AG09309 (cell line): Measurements from ENCODE around the gene DCANP1.

Source experiments
- DNase-seq: peaks from one replicate; pipeline ENCODE4 v3.0.0-alpha.2; 2010; ENCODE audit warnings: low read depth
- H3K4me3 ChIP-seq: 2 replicates; pipeline ENCODE4 v1.5.1; 2011; ENCODE audit warnings: mild to moderate bottlenecking, low read depth, low read length, moderate library complexity; ENCODE audit not compliant: control insufficient read depth
- CTCF ChIP-seq: IDR thresholded peaks from 2 replicates; pipeline ENCODE4 v1.5.1; 2011; ENCODE audit warnings: mild to moderate bottlenecking, low read depth, low read length, inconsistent platforms; ENCODE audit not compliant: insufficient read depth, control insufficient read depth; ENCODE audit errors: missing control alignments

The DCANP1 gene

GRCh38 chr5:135491038-135491551 lies 43.9 kb upstream of the DCANP1 start:
- TF ChIP-seq CTCF: no peak
- H3K4me3 ChIP-seq: no peak overlapping the region
- DNase-seq: no peak

GRCh38 chr5:135490245-135491037 lies 43.3 kb upstream of the DCANP1 start:
- TF ChIP-seq CTCF: no peak
- DNase-seq: no peak
- H3K4me3 ChIP-seq: no peak overlapping the region

GRCh38 chr5:135489466-135490244 lies 42.5 kb upstream of the DCANP1 start:
- no peak for DNase-seq

GRCh38 chr5:135488727-135489465 lies 41.7 kb upstream of the DCANP1 start:
- H3K4me3 ChIP-seq: peak overlapping the region; percentile 44
- no peak for DNase-seq
- no peak for TF ChIP-seq CTCF

More at GRCh38 chr5:135489466-135490244, 42.5 kb upstream of the DCANP1 start:
- TF ChIP-seq CTCF: no peak
- H3K4me3 ChIP-seq: no peak overlapping the region; the same call in 1 of the 2 replicates

GRCh38 chr5:135487839-135488514 lies 40.8 kb upstream of the DCANP1 start:
- TF ChIP-seq CTCF: no peak
- no peak overlapping the region for H3K4me3 ChIP-seq
- DNase-seq: no peak

- DNase-seq: no peak
- no peak overlapping the region for H3K4me3 ChIP-seq
- TF ChIP-seq CTCF: no peak
Measured at GRCh38 chr5:135487037-135487395, 39.9 kb upstream of the DCANP1 start.
